ENCODE results near the gene USP20.

GRCh38 chr9:129860653-129861446 lies 25.6 kb downstream of the USP20 start:
- no peak for TF ChIP-seq CTCF (IDR thresholded peaks at IDR 0.05; ENCODE audit: extremely low read depth in 1 of 2, insufficient read depth in 1 of 2, low read depth in 1 of 2, low read length in 2 of 2)
- no peak for TF ChIP-seq POLR2A (IDR thresholded peaks at IDR 0.05; ENCODE audit: low read depth, low read length)
- no peak for TF ChIP-seq EZH2 (IDR thresholded peaks at IDR 0.05; ENCODE audit: borderline replicate concordance, low read depth, low read length, severe bottlenecking)
- no peak for TF ChIP-seq MYC (IDR thresholded peaks at IDR 0.05; ENCODE audit: low read depth, low read length)
- TF ChIP-seq POLR2AphosphoS5 (IDR thresholded peaks at IDR 0.05; ENCODE audit: insufficient read depth, low read depth, low read length) = no peak
- no peak for TF ChIP-seq JUN (IDR thresholded peaks at IDR 0.05; ENCODE audit: borderline replicate concordance, insufficient read depth, insufficient read length, low read depth)
- TF ChIP-seq MAX (IDR thresholded peaks at IDR 0.05; ENCODE audit: insufficient read depth, insufficient read length) = no peak
- TF ChIP-seq GATA2 (IDR thresholded peaks at IDR 0.05; ENCODE audit: insufficient read depth, insufficient read length, low read depth, low read length) = no peak
